HUDEP-2 (cell line): ENCODE measurements around the gene HHIPL2.
"Not testable (repeated sequence)": the region's sequence is repeated elsewhere in the genome, so short reads cannot be mapped to it uniquely, and the experiment has no call there.

Experiments
- DNase-seq, 76 experiments: peaks; one replicate each; lab custom pipeline; 2025; ENCODE audit not compliant: unreplicated experiment in 76 of 76; lab: John Stamatoyannopoulos, UW

Gene HHIPL2

DNA sequence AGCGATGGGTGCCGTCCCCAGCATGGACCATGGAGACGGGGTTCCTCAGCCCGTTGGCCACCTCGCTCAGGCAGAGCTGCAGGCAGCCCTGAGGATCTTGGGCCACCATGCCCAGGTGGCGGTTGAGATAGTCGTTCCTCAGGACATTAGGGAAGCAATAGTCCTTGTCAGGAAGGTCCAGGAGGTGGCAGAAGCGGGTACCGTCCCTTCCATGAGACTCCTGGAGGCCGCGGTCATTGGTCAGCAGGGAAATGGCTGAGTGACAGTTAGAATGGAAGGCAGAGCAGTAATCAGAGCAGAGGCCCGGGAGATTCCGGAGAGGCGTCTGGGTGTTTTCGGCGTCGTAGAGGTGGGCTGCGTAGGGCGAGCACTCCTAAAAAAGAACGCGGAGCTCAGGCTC, 4.1 kb downstream of the HHIPL2 start:
- no peak for DNase-seq

DNA sequence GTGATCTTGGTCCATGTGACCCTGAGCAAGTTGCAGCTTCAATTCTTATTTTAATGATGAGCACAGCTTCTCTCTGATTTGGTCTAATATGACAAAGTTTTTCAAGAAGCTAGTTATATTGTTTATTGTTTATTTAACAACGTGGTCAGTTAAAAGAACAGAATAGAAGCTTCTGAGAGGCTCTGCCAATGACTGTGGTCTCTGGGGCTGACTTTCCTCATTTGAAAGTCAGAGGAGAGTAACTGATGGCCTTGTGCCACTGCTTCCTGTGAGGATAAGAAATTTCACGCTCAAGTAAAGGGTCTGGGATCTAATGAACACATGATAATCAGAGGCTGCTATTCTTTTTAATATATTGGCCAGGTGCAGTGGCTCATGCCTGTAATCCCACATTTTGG, 7.3 kb downstream of the HHIPL2 start:
- DNase-seq: no peak

DNA sequence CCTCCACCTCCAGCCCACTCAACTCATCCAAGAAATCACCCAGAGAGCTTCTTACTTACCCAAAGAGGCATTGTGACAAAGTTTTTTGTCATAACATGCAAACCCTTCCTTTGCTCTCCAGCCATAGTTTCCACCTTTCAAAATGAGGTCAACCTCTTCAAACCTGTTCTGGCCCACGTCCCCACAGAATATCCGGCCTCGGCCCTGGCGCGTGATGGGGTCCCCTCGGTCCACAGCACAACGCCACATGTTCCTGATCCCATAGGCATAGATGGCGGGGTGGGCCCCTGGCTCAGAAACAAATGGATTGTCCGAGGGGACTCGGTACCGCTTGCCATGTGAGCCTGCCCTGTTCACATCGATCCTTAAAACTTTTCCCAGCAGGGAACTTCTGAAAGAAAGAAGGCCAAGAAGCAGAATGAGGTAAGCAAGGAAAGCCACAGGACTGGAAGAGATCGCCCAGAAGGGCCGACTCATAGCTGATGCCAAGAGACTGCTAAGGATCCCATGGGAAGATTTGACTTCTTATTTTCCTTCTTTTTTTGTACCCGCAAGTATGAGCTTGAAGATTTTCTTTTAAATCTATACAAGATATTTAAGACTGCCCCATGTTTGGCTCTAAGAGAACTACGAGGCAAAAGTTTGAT, 7.8 kb downstream of the HHIPL2 start:
- DNase-seq: no peak

DNA sequence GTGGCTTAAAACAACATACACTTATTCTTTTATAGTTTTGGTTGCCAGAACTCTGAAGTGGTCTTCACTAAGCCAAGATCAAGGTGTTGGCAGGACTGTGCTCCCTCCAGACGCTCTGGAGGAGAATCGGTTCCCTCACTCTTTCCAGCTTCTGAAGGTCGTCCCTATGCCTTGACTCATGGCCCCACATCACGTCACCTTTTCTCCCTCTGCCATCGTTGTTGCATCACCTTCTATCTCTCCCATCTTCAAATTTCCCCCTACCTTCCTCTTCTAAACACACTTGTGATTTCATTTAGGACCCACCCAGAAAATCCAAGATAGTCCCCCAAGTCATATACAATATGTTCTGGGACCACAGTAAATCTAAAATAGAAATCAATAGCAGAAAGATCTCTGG, 12.4 kb downstream of the HHIPL2 start:
- no peak for DNase-seq

DNA sequence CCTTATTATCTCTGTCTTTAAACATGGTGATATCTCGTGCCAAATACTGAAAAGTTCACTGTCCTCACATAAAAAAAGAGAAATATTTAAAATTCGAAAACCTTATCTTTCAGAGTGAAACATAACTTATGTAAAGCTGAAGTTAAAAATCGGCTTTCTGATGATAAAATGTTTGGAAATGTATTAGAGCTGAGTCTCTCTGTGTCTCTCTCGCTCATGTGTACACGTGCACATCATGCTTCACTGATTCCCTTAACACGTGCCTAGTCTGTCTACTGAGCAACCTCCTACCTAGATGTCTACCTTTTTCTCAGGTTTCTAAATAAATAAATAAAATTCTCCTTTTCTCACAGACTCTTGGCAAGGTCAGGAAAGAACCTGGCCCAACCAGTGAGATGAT, 17.1 kb downstream of the HHIPL2 start:
- no peak for DNase-seq

DNA sequence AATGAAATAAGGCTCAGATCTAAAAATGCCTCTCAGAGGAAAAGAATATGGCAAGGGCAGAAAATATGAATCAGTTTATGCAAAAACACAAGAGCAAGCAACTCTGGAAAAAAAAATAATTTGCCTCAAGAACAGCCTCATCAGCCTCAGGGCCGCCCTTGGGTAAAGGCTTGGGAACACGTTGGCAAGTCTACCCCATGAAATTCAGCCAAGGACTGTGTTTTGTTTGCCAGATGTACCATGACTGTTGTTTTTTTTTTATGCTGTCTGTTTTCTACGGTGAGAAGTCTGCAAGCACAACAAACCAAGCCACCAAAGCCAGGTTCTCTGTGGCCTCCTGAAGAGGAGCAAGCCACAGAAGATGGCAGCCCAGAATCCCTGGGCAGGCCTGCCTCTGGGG, 18.0 kb downstream of the HHIPL2 start:
- DNase-seq: no peak

DNA sequence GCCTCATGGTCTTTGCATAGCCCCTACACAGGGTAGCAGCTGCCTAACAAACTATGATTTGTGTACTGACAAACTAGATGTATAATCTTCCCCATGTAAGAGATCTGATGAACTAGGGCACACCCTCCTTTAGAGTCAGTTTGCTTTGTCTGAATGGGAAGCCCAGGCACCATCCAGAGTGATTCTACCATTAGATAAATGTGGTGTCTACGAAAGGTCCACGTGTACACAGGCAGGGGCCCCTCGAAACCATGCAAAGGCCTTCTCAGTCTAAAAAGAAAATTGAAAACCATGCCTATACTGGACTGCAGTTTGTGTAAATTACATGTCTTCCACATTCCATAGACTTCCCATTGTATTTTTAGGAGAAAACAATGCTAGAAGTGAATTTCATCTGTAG, 18.7 kb downstream of the HHIPL2 start:
- DNase-seq: no peak

DNA sequence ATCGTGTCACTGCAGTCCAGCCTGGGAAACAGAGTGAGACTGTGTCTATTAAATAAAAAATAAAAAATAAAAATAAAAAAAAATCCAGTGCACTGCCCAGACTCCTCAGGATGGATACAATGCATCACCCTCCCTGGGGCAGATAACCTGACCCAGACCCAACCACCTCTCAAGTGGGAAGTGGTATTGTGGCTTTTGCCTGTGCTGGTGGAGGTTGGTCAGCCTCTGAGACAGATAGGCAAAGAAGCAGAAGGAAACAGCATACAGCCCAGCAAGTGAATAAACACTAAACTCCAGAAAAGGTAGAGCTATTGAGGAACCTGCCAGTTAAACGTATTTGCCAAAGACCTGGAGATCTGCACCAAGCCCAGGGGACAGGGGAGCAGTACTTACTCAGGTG, 22.0 kb downstream of the HHIPL2 start:
- DNase-seq: no peak

DNA sequence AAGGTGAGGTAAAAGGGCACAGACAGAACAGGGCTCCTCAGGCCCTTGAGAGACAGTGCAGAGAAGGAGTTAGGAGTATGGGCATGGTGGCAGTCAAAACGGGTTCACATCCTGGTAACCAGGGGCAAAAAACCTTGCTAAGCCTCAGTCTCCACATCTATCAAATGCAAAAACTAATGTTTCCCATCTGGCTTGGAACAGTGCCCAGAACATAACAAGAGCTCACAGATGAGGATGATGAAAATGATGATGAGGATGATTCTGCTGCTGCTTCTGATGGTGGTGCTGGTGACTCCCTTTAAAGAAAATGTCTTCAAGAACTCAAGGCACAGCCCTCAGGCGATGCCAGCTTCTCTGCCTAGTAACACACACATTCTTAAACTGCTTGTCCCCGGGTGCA, 24.1 kb downstream of the HHIPL2 start:
- no peak for DNase-seq

DNA sequence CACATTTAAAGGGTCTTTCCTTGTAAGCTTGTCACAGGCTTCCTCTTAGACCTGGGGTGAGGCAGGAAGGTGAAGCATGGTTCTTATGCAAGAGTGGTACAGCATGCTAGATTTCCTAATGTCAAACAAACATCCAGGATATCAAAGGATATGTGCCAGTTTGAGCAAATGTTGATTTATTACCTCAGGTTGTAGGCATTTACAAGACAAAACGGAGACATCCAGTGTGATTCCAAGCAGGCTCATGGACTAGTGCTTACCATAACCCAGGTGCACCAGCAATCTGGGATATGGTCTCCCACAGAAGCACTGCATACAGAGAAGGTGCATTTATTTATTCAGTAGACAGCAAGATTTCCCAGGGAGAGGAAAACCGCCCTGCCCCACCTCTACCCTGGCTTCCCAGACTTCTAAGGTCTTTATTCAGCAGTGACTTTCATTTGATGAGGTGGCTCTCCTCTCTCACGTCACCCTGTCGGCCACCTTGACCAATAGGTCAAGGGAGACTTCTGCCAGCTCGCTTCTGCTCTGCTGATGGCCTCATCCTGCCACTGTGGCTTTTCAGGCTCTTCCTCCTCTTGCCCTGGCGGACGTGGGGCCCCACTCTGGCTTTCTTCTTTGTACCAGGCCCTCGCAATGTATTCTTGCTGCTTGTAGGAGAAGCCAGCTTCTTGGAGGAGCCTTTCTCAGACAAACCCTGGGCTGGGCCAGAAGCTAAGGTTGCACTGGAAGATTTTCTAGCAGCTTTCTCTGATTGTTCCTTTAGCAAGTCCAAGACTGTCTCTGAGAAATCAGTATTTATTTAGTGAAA, 25.6 kb downstream of the HHIPL2 start:
- DNase-seq: no peak

DNA sequence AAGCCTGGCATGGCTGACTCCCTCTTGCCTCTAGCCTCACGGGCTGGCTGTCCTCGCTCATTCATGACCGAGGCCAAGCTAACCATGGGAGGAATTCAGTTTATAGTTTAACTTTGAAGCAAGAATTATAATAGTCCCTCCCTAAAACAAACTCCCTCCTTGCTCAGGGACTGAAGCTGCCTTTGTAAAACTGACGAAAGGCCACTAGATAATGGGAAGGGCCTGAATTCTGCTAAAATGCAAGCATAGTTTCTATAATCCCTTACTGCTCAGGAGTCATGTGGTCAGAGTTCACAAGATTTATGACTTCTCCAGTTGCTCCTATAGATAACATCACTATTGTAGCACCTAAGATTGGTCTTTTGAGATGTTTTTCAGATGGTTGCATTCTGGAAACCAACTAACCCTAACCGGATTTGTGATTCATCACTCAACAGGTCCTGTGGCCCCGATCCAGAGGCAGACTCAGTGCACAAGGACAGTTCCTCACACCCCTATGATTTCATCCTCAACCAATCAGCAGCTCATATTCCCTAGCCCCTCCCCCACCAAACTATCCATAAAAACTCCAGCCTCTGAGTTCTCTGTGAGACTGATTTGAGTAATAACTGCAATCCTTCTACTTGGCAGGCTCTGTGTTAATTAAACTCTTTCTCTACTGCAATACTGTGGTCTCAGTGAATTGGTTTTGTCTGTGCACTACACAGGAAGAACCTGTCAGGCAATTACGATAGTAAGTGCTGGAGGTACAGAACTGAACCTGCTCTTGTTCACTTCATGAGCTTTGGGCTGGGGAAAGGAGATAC, 26.4 kb downstream of the HHIPL2 start:
- DNase-seq: no peak

DNA sequence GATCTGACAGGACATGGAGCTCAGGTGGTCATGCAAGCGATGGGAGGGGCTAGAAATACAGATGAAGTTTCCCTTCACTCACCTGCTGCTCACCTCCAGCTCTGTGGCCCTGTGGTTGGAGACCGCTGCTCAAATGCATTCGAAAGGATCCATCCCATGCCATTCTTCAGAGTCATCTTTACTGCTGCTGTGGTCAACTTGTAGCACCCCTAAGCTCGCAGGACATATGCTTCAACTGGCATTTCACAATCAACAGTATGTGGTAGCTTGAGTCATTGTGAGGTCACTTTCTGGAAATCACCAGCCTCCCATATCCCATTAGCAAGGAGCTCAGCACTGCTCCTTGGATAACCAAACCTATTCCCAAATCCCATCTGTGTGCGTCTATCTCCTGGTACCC, 58.4 kb downstream of the HHIPL2 start:
- DNase-seq: not testable (repeated sequence)

DNA sequence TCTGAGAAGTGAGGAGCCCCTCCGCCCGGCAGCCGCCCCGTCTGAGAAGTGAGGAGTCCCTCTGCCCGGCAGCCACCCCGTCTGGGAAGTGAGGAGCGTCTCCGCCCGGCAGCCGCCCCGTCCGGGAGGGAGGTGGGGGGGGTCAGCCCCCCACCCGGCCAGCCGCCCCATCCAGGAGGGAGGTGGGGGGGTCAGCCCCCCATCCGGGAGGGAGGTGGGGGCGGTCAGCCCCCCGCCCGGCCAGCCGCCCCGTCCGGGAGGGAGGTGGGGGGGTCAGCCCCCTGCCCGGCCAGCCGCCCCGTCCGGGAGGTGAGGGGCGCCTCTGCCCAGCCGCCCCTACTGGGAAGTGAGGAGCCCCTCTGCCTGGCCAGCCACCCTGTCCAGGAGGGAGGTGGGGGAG, 60.1 kb downstream of the HHIPL2 start:
- DNase-seq: not testable (repeated sequence)

DNA sequence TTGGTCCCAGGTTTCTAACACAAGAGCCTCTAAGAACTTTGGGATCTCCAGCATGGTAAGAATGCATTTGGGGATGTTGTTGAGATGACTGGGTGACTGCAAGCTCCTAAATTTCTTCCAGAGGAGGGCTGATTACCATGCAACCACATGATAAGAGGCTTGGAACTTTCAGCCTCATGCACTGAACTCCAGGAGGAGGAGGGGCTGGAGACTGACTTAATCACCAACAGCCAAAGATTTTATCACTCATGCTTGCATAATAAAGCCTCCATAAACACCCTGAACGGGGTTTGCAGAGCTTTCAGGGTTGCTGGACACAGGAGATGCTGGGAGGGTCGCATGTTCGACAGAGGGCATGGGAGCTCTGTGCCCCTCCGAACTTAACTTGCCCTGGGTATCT, 63.9 kb downstream of the HHIPL2 start:
- DNase-seq: peak in 11 of 76 experiments; percentile 3 to 46 (median 16)

DNA sequence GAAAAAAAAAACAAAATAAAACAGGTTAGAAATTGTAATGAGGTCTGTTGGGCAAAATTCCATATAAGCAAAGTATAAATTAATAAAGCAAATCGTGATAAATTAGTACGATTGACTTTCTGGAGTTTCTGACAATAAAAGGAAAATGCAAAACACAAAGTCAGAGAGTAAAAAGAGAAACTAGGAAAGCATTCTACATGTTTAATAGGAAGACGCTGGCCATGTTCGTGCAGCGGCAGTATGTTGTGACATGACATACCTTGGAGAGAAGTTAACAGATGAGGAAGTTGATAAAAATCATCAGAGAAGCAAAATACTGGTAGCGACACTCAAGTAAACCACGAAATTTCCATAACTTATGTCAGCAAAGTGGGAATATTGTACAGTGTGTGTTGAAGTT, 68.3 kb downstream of the HHIPL2 start:
- not testable (repeated sequence) for DNase-seq

DNA sequence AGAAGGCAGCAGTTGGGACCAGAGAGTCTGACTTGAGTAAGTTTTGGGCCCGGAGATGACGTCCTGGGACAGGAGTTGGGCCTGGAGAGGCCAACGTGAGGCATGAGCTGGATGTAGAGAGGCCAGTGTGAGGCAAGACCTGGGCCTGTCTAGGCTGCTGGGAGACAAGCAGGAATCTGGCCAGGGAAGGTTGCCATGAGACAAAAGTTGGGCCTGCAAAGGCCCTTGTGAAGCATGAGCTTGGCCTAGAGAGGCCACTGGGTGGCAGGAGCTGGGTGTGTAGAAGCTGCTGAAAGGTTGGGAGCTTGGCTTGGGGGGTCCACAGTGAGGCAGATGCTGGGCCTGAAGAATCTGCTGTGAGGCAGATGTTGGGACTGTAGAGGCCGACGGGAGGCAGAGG, 71.5 kb downstream of the HHIPL2 start:
- DNase-seq: peak in 1 of 76 experiments; percentile 2

DNA sequence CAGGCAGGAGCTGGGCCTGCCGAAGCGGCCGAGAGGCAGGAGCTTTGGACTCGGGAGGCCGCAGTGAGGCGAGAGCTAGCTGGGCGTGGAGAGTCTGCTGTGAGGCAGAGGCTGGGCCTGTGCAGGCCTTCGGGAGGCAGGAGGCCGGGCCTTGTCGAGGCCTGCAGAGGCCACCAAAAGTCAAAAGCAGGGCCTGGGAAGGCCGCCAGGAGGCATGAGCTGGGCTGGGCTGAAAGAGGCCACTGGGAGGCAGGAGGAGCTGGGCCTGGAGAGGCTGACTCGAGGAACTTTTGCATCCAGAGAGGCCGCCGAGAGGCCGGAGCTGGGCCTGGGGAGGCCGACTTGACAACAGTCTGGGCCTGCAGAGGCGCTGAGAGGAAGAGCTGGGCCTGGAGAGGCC, 74.2 kb downstream of the HHIPL2 start:
- DNase-seq: peak in 3 of 76 experiments; percentile 2 to 4 (median 2)

DNA sequence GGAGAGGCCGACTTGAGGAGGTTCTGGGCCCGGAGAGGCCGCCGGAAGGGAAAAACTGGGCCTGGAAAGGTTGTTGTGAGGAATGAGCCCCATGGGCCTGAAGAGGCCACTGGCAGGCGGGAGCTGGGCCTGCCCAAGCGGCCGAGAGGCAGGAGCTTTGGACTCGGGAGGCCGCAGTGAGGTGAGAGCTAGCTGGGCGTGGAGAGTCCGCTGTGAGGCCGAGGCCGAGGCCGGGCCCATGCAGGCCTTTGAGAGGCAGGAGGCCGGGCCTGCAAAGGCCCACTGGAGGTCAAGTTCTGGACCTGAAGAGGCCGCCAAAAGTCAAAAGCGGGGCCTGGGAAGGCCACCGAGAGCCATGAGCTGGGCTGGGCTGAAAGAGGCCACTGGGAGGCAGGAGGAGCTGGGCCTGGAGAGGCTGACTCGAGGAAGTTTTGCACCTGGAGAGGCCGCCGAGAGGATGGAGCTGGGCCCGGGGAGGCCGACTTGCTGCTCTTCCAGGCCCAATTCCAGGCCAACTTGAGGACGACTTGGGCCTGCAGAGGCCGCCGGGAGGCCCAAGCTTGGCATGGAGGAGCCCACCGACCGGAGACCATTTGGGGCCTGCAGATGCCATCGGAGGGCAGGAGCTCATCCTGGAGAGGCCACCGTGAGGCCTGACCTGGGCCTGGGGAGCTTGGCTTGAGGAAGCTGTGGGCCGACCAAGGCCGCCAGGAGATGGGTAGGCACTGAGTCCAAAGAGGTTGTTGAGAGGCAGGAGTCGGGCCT, 74.9 kb downstream of the HHIPL2 start:
- not testable (repeated sequence) for DNase-seq
